ELF-1 (cell line): ENCODE data around the gene OSBPL10.

Source experiments
- DNase-seq: peaks from one replicate; pipeline ENCODE4 v3.0.0-alpha.2; 2016; ENCODE audit warnings: low read depth, low spot score

OSBPL10 gene

DNA sequence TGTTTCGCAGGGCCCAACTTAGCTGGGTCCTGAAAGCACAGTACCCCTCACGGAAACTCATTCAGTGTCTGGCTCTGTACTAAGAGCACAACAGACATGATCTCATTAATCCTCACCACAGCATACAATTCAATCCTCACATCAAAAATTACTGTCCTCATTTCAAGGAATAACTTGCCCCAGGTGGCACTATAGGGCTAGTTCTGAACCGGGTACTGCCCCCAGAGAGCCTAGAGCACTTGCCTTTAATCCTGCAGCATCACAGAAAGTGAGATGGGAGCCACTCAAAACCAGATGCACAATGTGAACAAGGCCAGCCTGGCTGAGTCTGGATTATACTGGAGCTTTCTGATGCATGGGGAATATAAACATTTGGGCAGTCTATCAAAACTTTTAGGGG, 122.6 kb downstream of the OSBPL10 start:
- DNase-seq = no peak

GRCh38 chr3:31853580-31853979, 127.5 kb downstream of the OSBPL10 start:
- no peak for DNase-seq

- DNase-seq = no peak
Measured at GRCh38 chr3:31851278-31851677, 129.8 kb downstream of the OSBPL10 start.

DNA sequence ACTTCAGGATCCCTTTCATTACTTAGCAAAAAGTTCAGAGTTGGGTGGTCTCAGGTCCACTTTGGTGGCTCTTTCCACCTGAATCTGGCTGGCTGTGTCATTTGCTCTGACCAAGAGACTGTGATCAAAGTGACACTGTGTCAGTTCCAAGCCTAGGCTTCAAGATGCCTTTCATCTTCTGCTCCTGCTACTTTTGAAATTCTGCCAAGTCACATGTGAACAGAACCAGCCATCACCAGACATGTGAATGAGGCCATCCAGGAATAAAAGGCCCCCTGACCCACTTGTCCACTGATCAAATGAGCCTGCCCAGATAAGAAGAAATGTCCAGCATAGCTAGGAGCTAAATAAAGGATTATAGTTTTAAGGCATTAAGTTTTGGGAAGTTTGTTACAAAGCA, 132.2 kb downstream of the OSBPL10 start:
- DNase-seq = no peak

DNA sequence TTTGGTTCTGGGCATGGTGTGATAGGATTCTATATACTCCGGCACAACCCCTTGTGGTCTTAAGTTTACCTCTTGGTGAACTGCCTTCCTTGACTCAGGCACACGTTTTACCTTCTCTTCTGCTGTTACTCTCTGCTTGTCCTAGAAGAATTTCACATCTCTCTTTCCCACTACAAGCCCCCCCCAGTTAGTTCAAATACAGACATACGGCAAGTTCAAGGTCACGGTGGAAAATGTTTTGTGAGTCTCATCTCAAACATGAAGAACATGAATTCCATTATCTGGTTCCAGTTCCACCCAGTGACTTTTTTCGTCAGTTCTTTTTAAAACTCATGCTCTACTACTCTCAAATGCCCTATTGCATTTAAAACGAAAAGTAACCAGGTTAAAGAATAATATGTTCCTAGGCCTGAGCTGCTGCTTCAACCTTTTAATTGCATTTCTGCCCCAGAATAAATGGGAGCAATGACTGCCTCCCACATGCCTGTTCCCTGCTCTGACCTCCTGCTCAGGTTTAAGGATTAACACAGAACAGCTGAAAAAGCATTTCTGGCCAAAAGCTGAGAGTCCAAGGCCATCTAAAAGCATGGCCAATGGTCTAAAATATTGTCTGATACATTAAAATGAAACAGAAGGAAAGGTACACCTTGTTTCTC, 132.8 kb downstream of the OSBPL10 start:
- no peak for DNase-seq

GRCh38 chr3:31847760-31848159, 133.3 kb downstream of the OSBPL10 start:
- DNase-seq = no peak

DNA sequence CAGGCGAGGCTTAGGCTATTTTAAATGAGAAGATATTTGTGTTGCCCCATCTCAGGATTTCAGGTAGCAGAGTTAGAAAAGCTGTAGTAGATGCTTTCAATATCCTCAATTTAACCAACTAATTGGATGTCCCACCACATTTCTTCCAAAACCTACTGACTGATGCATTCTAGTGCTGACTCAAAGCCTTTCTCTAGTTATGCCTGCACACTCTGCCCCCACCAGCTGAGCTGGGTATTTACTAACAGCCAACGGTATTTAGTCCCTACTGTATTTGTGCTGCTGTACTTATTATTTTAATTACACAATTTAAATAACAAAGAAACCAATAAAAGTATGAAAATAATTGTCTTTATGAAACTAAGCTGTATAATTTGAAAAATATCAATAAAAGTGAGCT, 139.5 kb downstream of the OSBPL10 start:
- no peak for DNase-seq

DNA sequence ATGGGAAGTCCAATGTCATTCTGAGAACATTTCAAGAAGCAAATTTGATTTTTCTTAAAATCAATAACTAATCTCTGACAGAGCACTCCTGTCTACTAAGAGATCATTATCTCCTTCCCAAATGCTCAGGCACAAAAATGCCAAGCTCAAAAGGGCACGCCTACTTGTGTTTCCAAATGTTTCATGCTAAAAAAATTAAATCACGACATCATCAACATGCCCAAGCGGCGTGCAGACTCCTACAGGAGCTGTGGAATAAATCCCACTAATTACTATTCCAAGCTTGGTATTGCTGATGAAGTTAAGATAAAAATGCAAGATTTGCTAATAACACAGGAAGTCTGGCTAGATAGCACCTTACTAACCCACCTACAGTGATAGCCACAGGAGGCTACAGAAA, 140.8 kb downstream of the OSBPL10 start:
- no peak for DNase-seq

- no peak for DNase-seq
Measured at GRCh38 chr3:31839144-31839917, 141.7 kb downstream of the OSBPL10 start.

DNA sequence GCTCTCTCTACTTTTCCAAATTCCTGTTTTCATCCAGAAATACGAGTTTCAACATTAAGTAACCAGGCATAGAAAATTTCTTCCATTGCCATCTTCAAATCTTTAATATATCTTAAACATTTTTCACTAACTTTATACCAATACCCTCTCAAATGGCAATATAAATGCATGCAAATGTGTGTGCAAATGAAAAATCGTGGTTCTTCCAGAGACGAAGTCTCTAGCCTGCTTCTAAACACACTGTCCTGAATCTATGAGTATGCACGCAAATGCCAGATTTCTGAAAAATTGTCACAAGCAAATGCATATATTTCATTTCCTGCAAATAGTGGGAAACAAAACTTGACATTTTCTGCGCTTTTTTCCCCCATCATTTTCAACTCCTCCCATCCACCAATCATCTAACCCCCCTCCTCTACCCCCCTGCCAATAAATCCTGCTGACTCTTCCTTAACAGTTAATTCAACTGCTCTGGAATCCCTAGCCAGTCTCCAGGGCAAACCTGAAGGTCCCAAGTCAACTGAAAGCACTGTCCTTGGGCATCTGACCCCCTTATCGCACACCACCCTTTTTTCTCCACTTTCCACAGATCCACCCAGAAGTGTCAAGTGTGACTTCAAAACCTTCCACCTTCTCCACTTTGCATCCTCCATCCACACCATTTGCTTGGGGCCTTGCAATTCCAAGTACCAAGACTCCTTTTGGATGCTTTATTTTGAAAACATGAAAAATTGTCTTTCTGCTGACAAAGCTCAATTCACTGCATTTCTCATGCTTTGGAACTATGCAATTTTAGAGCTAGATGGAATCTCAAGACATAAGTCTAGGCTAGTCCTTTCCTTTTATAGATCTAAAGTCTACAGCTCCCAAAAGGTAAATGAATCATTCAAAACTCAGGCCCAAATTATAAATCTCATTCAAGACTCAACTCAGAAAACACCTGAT, 144.7 kb downstream of the OSBPL10 start:
- no peak for DNase-seq

DNA sequence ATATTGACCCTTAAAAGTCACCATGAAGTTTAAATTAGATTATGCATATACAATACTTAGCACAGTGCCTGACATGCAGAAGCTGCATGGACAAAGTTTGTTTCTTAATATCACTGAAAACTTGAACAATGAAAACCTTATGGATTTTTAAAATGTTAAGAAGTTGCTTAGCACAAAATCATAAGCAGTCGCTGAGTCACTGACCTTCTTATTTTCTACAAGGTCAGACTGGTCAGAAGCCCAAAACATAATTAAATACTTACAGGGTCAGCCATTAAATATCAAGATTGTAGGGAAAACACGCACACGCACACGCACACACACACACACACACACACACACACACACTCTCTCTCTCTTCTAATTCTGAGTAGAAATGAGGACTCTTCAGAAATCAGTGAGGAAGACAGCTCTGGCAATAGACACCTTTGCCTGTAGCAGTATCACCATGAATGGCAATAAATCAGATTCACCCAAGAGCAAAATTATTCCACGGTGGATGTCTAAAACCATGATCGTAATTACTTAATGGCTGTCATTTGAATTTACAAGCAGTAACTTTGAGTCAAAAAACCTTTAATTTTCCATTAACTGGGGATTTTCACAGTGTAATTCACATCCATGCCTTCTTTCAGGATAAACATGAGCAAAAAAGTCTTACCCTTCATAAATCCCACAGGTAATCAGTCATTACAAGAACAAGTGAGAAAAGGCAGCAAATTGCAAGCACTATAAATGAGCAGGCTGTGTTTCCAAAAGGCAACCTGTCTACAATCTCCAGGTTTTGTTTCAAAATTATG, 147.5 kb downstream of the OSBPL10 start:
- no peak for DNase-seq

- peak; percentile 47 for DNase-seq
Measured at GRCh38 chr3:31832551-31832950, 148.5 kb downstream of the OSBPL10 start.

DNA sequence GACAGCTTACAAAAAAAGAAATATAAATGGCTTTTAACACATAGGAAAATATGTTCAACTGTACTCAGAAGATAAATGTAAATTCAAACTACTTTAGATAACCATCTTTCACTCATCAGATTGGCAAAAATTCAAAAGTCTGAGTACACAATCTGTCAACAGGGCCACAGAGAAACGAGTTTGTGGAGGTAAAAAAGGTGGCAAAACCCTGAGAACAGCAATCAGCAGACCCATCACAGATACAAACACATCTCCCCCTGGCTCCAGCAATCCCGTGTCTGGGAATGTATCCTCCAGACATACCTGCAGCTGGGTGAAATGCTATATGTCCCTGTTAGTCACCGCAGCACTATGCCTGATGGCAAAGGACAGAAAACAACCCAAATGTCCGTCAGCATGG, 149.5 kb downstream of the OSBPL10 start:
- no peak for DNase-seq

GRCh38 chr3:31829826-31830426, 151.1 kb downstream of the OSBPL10 start:
- DNase-seq = no peak

- no peak for DNase-seq
Measured at GRCh38 chr3:31829010-31829409, 152.1 kb downstream of the OSBPL10 start.

DNA sequence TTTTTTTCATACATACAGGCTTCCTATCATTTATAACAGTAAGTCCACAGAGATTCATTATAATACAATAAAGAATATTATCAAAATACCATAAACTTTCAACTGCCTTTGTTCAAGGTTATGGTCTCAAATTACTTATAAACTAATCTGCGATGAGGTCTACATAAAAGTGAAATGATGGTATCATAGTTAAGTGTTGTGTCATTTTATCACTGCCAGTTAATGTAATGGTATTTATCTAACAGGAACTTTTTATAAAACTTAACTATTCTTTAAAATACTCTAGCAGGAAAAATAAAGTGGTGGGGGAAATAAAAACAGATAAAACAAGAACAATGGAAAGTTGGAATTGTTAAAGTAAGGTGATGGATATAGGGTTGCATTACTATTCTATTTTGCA, 153.1 kb downstream of the OSBPL10 start:
- no peak for DNase-seq

DNA sequence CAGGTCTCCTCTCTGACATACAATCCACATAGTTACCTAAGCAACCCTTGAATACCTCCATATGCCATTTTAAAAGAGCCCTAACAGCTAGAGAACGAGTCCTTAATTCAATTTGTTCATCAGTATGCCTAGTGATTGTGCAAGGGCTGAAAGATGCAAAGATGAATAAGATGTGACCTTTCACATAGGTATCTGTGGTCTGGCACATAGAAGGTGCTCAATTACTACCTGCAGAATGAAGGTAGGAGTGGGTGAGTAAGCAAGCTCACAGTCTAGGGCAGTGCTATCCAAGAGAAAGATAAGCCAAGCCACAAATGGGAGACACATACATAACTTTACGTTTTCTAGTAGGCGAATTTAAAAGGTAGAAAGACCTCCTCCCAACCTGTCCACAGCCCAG, 157.9 kb downstream of the OSBPL10 start:
- no peak for DNase-seq

DNA sequence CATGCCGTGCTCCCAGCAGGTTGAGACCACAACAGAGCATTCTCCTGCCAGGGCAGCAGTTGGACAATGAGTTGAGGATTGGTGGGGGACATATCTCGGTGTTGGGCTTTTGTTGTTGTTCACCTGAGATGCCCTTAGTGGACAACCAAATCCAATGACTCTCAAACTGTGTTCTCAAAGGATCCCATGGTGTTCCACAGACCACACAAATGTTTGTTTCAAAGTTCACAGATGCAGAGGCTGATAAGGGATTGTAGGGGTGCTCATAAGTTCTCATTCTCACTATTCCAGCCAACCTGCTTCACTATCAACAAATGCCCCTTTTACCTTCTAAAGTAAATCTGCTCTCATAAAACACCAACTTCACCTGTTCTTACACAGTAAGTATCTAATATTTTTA, 159.9 kb downstream of the OSBPL10 start:
- no peak for DNase-seq

GRCh38 chr3:31819441-31819840, 161.6 kb downstream of the OSBPL10 start:
- DNase-seq = no peak

DNA sequence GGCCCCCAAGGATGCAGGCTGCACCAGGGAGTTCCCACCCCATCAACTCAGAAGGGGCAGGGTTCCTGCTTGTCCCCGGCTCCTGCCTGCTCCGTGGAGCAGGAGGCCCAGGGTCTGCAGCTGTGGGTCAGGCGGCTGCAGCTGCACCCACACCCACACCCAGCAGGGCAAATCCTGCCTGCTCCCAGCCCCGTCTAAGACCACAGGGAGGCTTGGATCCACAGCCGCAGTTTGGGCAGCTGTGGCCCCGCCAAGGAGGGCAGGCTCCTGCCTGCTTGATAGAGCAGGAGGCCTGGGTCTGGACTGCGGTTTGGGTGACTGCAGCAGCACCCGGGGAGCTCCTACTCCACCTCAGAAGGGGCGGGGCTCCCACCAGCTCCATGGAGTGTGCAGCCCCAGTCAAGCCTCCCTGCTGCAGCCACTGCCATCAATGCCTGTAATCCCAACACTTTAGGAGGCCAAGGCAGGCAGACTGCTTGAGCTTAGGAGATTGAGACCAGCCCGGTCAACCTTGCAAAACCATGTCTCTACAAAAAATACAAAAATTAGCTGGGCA, 163.6 kb downstream of the OSBPL10 start:
- no peak for DNase-seq
